GM18519 (cell line): Measurements from ENCODE around the gene OPHN1.
"Not testable (repeated sequence)": the region's sequence is repeated elsewhere in the genome, so short reads cannot be mapped to it uniquely, and the experiment has no call there.

Source experiments
- ATAC-seq: cut with Tn5 transposase; IDR thresholded peaks from one replicate; pipeline ENCODE4 v1.9.1; 2021; ENCODE audit warnings: mild to moderate bottlenecking, moderate library complexity; ENCODE audit not compliant: unreplicated experiment, low FRiP score

OPHN1 gene

GRCh38 chrX:68087526-68087925 is 345.8 kb downstream of the OPHN1 start:
- no peak for ATAC-seq

GRCh38 chrX:68086709-68087108 is 346.6 kb downstream of the OPHN1 start:
- ATAC-seq, result no peak

DNA sequence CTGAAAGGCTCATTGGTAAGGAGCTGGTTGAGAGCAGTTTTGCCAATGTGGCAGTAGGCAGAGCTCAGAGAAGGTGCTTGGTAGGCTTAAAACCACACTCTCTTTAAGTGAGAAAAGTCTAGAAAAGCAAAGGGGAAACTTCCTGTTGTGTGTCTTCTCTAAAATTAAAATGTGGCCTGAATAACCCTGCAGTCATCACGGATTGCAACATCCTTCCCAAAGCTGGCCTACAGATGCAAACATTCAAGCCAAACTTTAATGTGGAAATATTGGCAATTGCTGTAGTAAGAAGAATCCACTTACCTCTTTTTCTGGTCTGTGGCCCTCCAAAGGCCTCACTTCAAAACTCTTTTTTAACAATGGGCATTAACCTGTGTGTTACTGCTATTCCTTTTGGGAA is 348.5 kb downstream of the OPHN1 start:
- no peak for ATAC-seq

GRCh38 chrX:68083510-68083909 is 349.8 kb downstream of the OPHN1 start:
- ATAC-seq, result no peak

- no peak for ATAC-seq
Observed at GRCh38 chrX:68079961-68080360, 353.3 kb downstream of the OPHN1 start.

- not testable (repeated sequence) for ATAC-seq
Observed at GRCh38 chrX:68078801-68079200, 354.5 kb downstream of the OPHN1 start.

DNA sequence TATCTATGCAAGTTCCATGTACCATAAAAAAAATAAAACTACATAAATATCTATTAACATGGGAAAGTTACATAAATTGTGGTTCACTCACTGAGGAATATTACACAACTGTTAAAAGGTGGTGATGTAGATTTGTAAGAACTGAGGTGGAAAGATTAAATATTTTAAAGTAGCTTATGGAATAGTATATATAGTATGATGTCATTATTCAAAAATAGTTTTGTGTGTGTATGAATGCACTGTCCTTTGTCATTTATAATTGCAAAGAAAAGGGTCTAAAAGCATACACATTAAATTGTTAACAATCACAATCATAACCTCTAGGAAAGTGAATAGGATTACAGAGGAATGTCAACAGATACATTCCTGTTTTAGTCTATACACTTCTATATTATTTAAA is 355.9 kb downstream of the OPHN1 start:
- no peak for ATAC-seq

GRCh38 chrX:68072041-68072440 is 361.3 kb downstream of the OPHN1 start:
- no peak for ATAC-seq

- not testable (repeated sequence) for ATAC-seq
Observed at GRCh38 chrX:68070119-68070518, 363.2 kb downstream of the OPHN1 start.

GRCh38 chrX:68061206-68061535 is 372.1 kb downstream of the OPHN1 start:
- no peak for ATAC-seq

DNA sequence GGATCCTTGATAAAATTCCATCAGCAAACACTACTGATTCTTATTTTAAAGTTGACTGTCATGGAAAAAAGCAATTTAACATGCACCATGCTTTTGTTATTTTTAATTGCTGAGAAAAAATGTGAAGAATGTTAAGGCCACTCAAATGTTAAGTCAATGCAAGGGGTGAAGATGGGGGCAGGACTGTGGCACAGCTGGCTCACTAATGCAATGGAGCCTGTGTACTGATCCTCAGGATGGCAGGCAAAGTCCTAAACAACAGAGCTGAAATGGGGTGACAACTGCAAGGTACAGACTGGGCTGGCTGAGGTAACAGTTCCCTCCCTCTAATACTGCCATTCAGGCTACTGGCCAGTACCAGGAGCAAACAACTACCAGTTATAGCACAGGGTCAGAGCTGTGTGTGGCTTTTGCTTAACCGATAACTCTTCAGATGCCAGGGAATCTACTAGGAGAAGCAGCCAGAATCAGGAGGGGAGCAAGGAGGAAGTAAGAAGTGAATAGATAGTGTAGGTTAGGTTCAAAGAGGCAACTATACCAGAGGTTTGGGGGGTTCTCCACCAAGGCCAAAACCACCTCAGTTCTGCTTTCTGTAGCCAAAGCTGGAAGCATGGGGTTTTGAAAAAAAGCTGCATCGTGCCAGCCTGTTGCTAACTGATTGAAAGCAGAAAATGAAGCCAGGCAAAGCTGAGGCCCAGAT is 372.6 kb downstream of the OPHN1 start:
- no peak for ATAC-seq

- no peak for ATAC-seq
Observed at GRCh38 chrX:68059469-68059868, 373.8 kb downstream of the OPHN1 start.

DNA sequence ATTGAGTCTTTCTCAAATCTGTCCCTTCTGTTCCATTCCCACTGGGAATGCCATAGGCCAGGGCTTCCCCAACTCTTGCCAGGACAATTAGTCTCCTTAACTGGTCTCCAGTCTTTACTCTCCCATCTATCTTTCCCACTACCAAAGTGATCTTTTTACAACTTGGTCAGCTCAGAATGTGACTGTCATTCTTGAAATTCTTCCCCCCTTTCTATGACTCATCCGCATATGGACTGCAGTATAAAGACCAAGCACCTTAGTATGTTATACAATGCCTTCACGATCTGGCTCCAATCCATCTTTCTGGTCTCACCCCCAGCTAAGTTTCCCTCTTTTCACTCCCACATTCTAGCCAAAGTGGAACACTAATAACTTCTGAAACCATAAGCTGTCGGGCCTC is 383.8 kb downstream of the OPHN1 start:
- ATAC-seq, result no peak

- no peak for ATAC-seq
Observed at GRCh38 chrX:68048774-68049173, 384.5 kb downstream of the OPHN1 start.

GRCh38 chrX:68045008-68045577 is 388.2 kb downstream of the OPHN1 start:
- ATAC-seq, result no peak

- no peak for ATAC-seq
Observed at GRCh38 chrX:68043713-68044438, 389.4 kb downstream of the OPHN1 start.

DNA sequence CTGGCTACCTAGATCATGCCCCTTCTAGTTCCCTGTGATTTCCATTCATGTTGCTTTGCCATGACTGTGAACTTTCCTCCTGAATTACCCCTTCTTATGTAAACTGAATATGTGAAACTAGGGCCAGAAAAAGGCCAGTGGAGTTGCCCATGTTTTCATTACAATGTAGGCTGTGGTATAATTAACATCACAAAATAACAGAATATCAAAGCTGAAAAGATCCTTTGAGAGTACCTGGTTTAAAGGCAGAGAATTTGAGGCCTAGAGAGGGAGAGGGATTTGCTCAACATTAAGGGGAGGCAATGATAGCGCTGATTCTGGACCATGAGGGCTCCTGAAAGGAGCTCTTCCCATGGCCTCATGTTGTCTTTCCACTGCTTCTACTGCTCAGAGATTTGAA is 392.2 kb downstream of the OPHN1 start:
- no peak for ATAC-seq

DNA sequence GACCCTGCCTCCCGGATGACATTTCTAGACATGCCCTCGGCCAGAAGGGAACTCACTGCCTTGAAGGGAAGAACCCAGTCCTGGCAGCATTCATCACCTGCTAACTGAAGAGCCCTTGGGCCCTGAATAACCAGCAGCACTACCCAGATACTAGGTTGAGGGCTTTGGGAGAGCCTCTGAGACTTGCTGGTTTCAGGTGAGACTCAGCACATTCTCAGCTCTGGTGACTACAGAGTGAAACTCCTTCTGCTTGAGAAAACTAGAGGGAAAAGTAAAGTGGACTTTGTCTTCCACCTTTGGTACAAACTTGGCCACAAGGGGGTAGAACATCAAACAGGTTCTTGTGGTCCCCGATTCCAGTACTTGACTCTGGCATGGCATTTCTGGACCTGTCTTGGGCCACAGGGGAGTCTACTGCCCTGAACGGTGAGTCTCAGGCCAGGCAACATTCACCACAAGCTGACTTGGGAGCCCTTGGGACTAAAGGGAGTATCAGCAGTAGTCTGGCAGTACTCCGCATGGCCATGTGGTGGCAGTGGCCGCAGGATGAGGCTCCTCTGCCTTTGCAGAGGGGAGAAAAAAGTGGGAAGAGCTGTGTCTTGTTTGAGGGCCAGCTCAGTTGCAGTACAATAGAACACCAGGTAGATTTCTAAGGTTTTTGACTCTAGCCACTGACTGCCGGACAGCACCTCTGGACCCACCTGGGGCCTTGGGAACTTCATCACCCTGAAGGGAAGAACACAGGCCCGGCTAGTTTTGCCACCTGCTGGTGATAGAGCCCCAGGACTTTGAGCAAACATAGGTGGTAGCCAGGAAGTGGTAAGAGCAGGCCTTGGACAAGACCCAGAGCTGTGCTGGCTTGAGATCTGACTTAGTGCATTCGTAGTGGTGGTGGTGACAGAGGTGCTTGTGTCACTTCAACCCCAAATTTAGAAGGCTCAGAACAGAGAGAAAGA is 414.8 kb downstream of the OPHN1 start:
- ATAC-seq, result no peak

GRCh38 chrX:67998540-67998939 is 434.8 kb downstream of the OPHN1 start:
- ATAC-seq, result no peak
